ENCODE results near the gene KIRREL2.

GRCh38 chr19:35882114-35882832 lies 25.6 kb downstream of the KIRREL2 start:
- TF ChIP-seq, protein P1, sequence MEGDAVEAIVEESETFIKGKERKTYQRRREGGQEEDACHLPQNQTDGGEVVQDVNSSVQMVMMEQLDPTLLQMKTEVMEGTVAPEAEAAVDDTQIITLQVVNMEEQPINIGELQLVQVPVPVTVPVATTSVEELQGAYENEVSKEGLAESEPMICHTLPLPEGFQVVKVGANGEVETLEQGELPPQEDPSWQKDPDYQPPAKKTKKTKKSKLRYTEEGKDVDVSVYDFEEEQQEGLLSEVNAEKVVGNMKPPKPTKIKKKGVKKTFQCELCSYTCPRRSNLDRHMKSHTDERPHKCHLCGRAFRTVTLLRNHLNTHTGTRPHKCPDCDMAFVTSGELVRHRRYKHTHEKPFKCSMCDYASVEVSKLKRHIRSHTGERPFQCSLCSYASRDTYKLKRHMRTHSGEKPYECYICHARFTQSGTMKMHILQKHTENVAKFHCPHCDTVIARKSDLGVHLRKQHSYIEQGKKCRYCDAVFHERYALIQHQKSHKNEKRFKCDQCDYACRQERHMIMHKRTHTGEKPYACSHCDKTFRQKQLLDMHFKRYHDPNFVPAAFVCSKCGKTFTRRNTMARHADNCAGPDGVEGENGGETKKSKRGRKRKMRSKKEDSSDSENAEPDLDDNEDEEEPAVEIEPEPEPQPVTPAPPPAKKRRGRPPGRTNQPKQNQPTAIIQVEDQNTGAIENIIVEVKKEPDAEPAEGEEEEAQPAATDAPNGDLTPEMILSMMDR (IDR thresholded peaks at IDR 0.05): peak; percentile 19 to 32
- TF ChIP-seq POLR2A (IDR thresholded peaks at IDR 0.05): no peak
- TF ChIP-seq POLR2AphosphoS5 (IDR thresholded peaks at IDR 0.05): no peak
- no peak for TF ChIP-seq EP300 (IDR thresholded peaks at IDR 0.05)

Measured in suprapubic skin (tissue), 4 donors.